IgD-negative memory B cell (primary cell): ENCODE measurements around the gene WWOX. TPM values are rescaled to one million over a fixed set of nuclear protein-coding genes. Genes with fewer than 3 reads are reported as not detected.
A peak's percentile ranks its signal among the peaks of the same experiment; 100 is the strongest.
"Not testable (repeated sequence)": the region's sequence is repeated elsewhere in the genome, so short reads cannot be mapped to it uniquely, and the experiment has no call there.

Experiments
- H3K27ac Mint-ChIP-seq, 3 donors: one replicate each; pipeline ENCODE4 v1.8.0; 2020 to 2022; ENCODE audit warnings: mild to moderate bottlenecking in 3 of 3, mixed read lengths in 3 of 3, moderate library complexity in 1 of 3
- H3K27me3 Mint-ChIP-seq: one replicate; pipeline ENCODE4 v1.8.0; 2021; ENCODE audit warnings: mixed read lengths
- H3K36me3 Mint-ChIP-seq: one replicate; pipeline ENCODE4 v1.8.0; 2020; ENCODE audit warnings: mild to moderate bottlenecking, mixed read lengths
- H3K4me1 Mint-ChIP-seq, 3 donors: one replicate each; pipeline ENCODE4 v1.8.0; 2020 to 2022; ENCODE audit warnings: mixed read lengths in 3 of 3, mild to moderate bottlenecking in 1 of 3
- H3K4me3 Mint-ChIP-seq, 4 donors: one replicate each; pipeline ENCODE4 v1.8.0; 2020 to 2022; ENCODE audit warnings: mild to moderate bottlenecking in 4 of 4, mixed read lengths in 4 of 4, moderate library complexity in 3 of 4
- H3K9me3 Mint-ChIP-seq, 3 donors: one replicate each; pipeline ENCODE4 v1.8.0; 2020 to 2021; ENCODE audit warnings: mixed read lengths in 3 of 3, mild to moderate bottlenecking in 1 of 3
- polyA plus RNA-seq: library from polyadenylated mRNA; unstranded; fragments of 300-500 nt; fragmentation: Illumina TruSeq; gene quantifications from one replicate; pipeline ENCODE4 v1.2.3, GENCODE V29; 2021

The WWOX gene
- polyA plus RNA-seq, 1 donor from 2014 or later: 12.2 TPM

DNA sequence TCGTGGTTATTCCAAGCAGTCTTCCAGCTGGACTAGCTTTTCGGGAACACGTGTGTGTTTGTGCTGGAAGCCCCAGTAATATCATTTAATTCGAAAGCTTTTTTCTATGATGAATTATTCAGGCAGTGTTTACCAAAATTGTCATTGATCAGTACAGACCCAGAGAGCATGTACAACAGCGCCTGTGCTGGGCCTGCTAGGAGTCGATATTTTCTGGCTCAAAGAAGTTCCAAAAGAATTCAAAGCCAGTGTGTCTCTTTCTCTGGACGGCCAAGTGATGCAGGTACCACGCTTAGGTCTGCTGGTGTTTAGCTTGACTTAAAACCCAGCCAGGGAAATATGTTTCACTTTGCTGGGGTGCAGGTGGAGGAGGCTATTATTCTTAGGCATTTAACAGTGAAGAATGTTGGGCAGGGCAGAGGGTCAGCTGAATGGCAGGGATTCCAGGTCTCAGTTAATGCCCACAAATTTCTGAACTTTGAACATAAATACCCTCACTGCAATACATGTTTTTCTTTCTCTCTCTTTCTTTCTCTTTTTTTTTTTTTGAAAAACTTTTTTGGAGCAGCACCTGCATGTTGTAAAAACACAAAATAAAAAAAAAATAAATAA lies 401.3 kb downstream of the WWOX start:
- H3K4me3 Mint-ChIP-seq: no peak overlapping the region
- peaks cover 4% of the 10 kb centered on the region for H3K36me3 Mint-ChIP-seq
- H3K27ac Mint-ChIP-seq: no peak overlapping the region
- peaks cover 1 to 5% (median 2%) of the 10 kb centered on the region in 3 donors for H3K4me1 Mint-ChIP-seq
- peaks cover 1% of the 10 kb centered on the region for H3K27me3 Mint-ChIP-seq
- H3K9me3 Mint-ChIP-seq: no peaks in the 10 kb centered on the region

DNA sequence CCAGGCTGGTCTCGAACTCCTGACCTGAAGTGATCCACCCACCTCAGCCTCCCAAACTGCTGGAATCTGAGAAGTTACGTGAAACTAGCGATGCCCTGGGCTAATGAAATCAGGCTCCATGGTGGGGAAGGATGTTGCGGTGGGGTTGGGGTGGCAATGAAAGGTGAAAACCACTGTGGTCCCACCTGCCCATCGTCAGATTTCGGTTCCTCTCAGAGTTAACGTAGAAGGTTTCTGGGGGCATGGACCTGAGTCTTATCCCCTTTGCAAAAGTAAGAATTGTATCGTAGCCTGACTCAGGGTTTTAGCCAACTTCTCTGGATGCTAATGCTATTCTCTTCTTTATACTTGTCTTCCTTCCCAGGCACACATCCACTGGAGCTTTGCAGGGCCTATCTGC lies 402.3 kb downstream of the WWOX start:
- Mint-ChIP-seq H3K27ac (no peak overlapping the region), H3K4me1 (peaks cover 1 to 5% (median 2%) of the 10 kb centered on the region in 3 donors), H3K36me3 (no peaks in the 10 kb centered on the region), H3K9me3 (no peaks in the 10 kb centered on the region), H3K27me3 (peaks cover 1% of the 10 kb centered on the region), H3K4me3 (no peak overlapping the region)

GRCh38 chr16:78502812-78503350 lies 403.4 kb downstream of the WWOX start:
- Mint-ChIP-seq H3K36me3 (peaks cover 2% of the 10 kb centered on the region), H3K27ac (no peak overlapping the region), H3K9me3 (no peaks in the 10 kb centered on the region), H3K27me3 (peaks cover 1% of the 10 kb centered on the region), H3K4me3 (no peak overlapping the region), H3K4me1 (peaks cover 1 to 5% (median 2%) of the 10 kb centered on the region in 3 donors)

GRCh38 chr16:78503602-78504001 lies 404.1 kb downstream of the WWOX start:
- Mint-ChIP-seq H3K4me1 (peaks cover 1 to 5% (median 2%) of the 10 kb centered on the region in 3 donors), H3K27me3 (peaks cover 1% of the 10 kb centered on the region), H3K27ac (no peak overlapping the region), H3K4me3 (no peak overlapping the region), H3K36me3 (peaks cover 2% of the 10 kb centered on the region), H3K9me3 (no peaks in the 10 kb centered on the region)

- Mint-ChIP-seq H3K9me3 (no peaks in the 10 kb centered on the region), H3K4me1 (peaks cover 1 to 5% (median 2%) of the 10 kb centered on the region in 3 donors), H3K36me3 (peaks cover 2% of the 10 kb centered on the region), H3K4me3 (no peak overlapping the region), H3K27ac (no peak overlapping the region), H3K27me3 (peaks cover 1% of the 10 kb centered on the region)
These were observed 405.0 kb downstream of the WWOX start for GRCh38 chr16:78504401-78504851.

DNA sequence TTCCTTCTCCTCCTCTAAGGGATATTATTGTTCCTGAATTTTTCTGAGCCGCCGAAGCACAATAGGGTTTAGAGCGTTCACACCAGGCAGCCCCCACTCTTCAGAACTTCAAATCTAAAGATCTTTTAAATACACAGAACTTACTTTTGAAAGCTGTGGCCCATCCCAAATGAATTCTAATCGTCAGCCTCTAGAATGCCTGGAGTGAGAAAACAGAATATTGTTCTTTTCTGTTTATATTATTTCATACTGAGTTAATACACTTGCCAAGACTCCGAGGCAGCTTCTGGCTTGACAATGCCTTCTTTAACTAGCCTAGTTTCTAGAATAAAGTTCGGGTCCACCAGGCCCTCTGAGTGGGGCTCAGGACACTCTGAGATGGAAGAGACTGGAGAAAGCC lies 405.6 kb downstream of the WWOX start:
- peaks cover 2 to 5% (median 4%) of the 10 kb centered on the region in 3 donors for H3K4me1 Mint-ChIP-seq
- H3K9me3 Mint-ChIP-seq: no peaks in the 10 kb centered on the region

GRCh38 chr16:78505544-78506366 lies 406.3 kb downstream of the WWOX start:
- Mint-ChIP-seq H3K4me1 (peaks cover 0 to 4% (median 3%) of the 10 kb centered on the region in 3 donors), H3K27me3 (no peaks in the 10 kb centered on the region), H3K4me3 (no peak overlapping the region), H3K9me3 (no peaks in the 10 kb centered on the region), H3K36me3 (peaks cover 2% of the 10 kb centered on the region), H3K27ac (no peak overlapping the region)

More for the DNA sequence above, 405.6 kb downstream of the WWOX start:
- no peak overlapping the region for H3K27ac Mint-ChIP-seq
- no peak overlapping the region for H3K4me3 Mint-ChIP-seq
- H3K36me3 Mint-ChIP-seq: peaks cover 2% of the 10 kb centered on the region
- H3K27me3 Mint-ChIP-seq: peaks cover 1% of the 10 kb centered on the region

- Mint-ChIP-seq H3K27ac (no peak overlapping the region), H3K9me3 (no peaks in the 10 kb centered on the region), H3K36me3 (peaks cover 2% of the 10 kb centered on the region), H3K27me3 (no peaks in the 10 kb centered on the region), H3K4me3 (no peak overlapping the region), H3K4me1 (peaks cover 0 to 4% (median 3%) of the 10 kb centered on the region in 3 donors)
These were observed 407.1 kb downstream of the WWOX start for GRCh38 chr16:78506367-78507193.

- Mint-ChIP-seq H3K27me3 (no peaks in the 10 kb centered on the region), H3K9me3 (no peaks in the 10 kb centered on the region), H3K36me3 (peaks cover 2% of the 10 kb centered on the region), H3K4me1 (peaks cover 0 to 4% (median 3%) of the 10 kb centered on the region in 3 donors), H3K27ac (no peak overlapping the region), H3K4me3 (no peak overlapping the region)
These were observed 408.1 kb downstream of the WWOX start for GRCh38 chr16:78507576-78507975.

DNA sequence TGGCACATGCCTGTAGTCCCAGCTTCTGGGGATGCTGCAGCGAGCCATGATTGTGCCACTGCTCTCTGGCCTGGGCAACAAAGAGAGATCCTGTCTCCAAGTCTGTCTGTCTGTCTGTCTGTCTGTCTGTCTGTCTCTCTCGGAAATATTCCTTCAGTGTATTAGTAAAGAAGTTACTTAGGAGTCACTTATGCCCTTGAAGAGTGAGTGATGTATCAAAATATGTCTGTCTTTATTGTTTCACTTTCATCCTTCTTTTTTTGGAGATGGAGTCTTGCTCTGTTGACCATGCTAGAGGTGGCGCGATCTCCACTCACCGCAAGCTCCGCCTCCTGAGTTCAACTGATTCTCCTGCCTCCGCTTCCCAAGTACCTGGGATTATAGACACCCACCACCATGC lies 410.5 kb downstream of the WWOX start:
- Mint-ChIP-seq H3K4me1 (peaks cover 0 to 4% (median 3%) of the 10 kb centered on the region in 3 donors), H3K27ac (no peak overlapping the region), H3K27me3 (no peaks in the 10 kb centered on the region)

DNA sequence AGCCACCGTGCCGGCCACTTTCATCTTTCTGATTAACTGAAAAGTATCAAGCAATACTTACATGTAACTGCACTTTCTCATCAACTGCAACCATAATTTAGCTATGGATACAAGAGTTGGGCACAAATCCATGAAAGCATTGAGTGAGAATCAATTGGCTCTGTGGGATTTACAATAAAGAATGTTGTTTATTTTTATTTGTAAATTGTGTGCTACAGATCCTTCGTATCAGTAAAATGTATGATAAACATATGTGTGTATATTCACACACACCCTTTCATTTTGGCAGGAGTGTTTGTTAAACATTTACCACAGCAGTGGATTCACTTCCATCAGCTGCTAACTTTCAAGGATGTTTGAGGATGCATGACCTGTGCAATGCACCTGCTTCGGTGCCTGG lies 411.0 kb downstream of the WWOX start:
- H3K4me3 Mint-ChIP-seq: peak overlapping the region in 2 of 4 donors; percentile 25 to 28
- no peaks in the 10 kb centered on the region for H3K9me3 Mint-ChIP-seq
- peaks cover 2% of the 10 kb centered on the region for H3K36me3 Mint-ChIP-seq
- H3K4me1 Mint-ChIP-seq: peaks cover 0 to 4% (median 3%) of the 10 kb centered on the region in 3 donors
- no peaks in the 10 kb centered on the region for H3K27me3 Mint-ChIP-seq
- no peak overlapping the region for H3K27ac Mint-ChIP-seq

More for the DNA sequence above, 410.5 kb downstream of the WWOX start:
- peaks cover 2% of the 10 kb centered on the region for H3K36me3 Mint-ChIP-seq
- no peaks in the 10 kb centered on the region for H3K9me3 Mint-ChIP-seq
- H3K4me3 Mint-ChIP-seq: peak overlapping the region in 3 of 4 donors; percentile 23 to 59 (median 28)

GRCh38 chr16:78513838-78514237 lies 414.4 kb downstream of the WWOX start:
- Mint-ChIP-seq H3K4me3 (no peak overlapping the region), H3K27me3 (no peaks in the 10 kb centered on the region), H3K36me3 (peaks cover 2% of the 10 kb centered on the region), H3K4me1 (peaks cover 0 to 4% (median 3%) of the 10 kb centered on the region in 3 donors), H3K27ac (no peak overlapping the region), H3K9me3 (no peaks in the 10 kb centered on the region)

GRCh38 chr16:78514888-78515287 lies 415.4 kb downstream of the WWOX start:
- H3K27ac Mint-ChIP-seq, H3K4me1 Mint-ChIP-seq, H3K4me3 Mint-ChIP-seq, H3K27me3 Mint-ChIP-seq, H3K36me3 Mint-ChIP-seq, H3K9me3 Mint-ChIP-seq: not testable (repeated sequence)

GRCh38 chr16:78515421-78515820 lies 416.0 kb downstream of the WWOX start:
- Mint-ChIP-seq H3K9me3 (no peaks in the 10 kb centered on the region), H3K27me3 (no peaks in the 10 kb centered on the region), H3K4me1 (no peaks in the 10 kb centered on the region), H3K36me3 (peaks cover 2% of the 10 kb centered on the region), H3K27ac (no peak overlapping the region), H3K4me3 (no peak overlapping the region)
